Brain microvascular endothelial cell (primary cell): ENCODE data around the gene AFAP1L2.

Source experiments
- DNase-seq: peaks from one replicate; pipeline ENCODE4 v3.0.0-alpha.2; 2020
- H3K27ac ChIP-seq: fragments of 250-450 bp; sonication (Bioruptor Pico); 2 replicates; pipeline ENCODE4 v1.5.1; 2020; ENCODE audit warnings: mild to moderate bottlenecking, moderate library complexity
- H3K27me3 ChIP-seq: fragments of 250-450 bp; sonication (Bioruptor Pico); replicated peaks from 2 replicates; pipeline ENCODE4 v1.5.1; 2020; ENCODE audit warnings: mild to moderate bottlenecking
- H3K36me3 ChIP-seq: fragments of 250-450 bp; sonication (Bioruptor Pico); replicated peaks from 2 replicates; pipeline ENCODE4 v1.5.1; 2020; ENCODE audit warnings: mild to moderate bottlenecking
- H3K4me3 ChIP-seq: 2 replicates; pipeline ENCODE4 v1.5.1; 2011; ENCODE audit warnings: low read depth, mild to moderate bottlenecking, control low read depth, low read length, moderate library complexity
- in situ Hi-C: cut with HindIII; loops from 2 replicates; pipeline ENCODE4 v1.10.0; 2017; ENCODE audit warnings: low sequenced_read_pairs, low pct_ligation_motif_present
- TF ChIP-seq, protein P1 (sequence below): IDR thresholded peaks from 2 replicates; pipeline ENCODE4 v1.5.1; 2011; ENCODE audit warnings: low read depth, mild to moderate bottlenecking, moderate library complexity, low read length, control low read depth, inconsistent platforms; ENCODE audit errors: missing control alignments

The AFAP1L2 gene

DNA sequence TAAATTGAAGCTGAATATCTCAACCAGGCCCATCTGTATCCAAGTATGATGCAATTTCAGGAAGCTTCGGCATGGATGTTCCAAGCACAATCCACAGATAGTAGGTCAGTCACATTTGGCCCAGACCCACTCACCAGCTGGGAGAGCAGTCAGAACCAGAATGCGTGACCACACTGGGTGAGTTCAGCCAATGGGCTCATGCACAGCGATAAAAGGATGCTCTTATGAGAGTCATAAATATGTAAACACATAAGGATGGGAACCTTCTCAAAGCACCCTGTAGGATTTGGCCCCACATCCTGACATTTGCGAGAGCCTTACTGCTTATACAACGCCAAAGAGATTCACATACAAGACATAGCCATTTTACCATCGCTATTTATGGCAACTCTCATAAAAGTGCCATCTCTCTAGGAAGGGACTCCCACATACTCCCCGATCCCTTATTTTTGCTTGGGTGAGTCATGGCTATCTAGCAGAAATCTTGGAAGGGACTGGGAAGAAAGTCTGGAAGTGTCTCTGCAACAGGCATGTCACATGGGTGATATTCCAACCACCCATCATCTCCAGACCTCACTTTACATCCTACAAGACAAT, 3.0 kb downstream of the AFAP1L2 start:
- Histone ChIP-seq H3K27ac (no peak overlapping the region), H3K36me3 (no peaks in the 10 kb centered on the region), H3K4me3 (no peak overlapping the region), H3K27me3 (peaks cover 18% of the 10 kb centered on the region)
- DNase-seq, result peak; percentile 58
- in situ Hi-C loops, result no loop called here
- TF ChIP-seq, protein P1, sequence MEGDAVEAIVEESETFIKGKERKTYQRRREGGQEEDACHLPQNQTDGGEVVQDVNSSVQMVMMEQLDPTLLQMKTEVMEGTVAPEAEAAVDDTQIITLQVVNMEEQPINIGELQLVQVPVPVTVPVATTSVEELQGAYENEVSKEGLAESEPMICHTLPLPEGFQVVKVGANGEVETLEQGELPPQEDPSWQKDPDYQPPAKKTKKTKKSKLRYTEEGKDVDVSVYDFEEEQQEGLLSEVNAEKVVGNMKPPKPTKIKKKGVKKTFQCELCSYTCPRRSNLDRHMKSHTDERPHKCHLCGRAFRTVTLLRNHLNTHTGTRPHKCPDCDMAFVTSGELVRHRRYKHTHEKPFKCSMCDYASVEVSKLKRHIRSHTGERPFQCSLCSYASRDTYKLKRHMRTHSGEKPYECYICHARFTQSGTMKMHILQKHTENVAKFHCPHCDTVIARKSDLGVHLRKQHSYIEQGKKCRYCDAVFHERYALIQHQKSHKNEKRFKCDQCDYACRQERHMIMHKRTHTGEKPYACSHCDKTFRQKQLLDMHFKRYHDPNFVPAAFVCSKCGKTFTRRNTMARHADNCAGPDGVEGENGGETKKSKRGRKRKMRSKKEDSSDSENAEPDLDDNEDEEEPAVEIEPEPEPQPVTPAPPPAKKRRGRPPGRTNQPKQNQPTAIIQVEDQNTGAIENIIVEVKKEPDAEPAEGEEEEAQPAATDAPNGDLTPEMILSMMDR, result no peak

DNA sequence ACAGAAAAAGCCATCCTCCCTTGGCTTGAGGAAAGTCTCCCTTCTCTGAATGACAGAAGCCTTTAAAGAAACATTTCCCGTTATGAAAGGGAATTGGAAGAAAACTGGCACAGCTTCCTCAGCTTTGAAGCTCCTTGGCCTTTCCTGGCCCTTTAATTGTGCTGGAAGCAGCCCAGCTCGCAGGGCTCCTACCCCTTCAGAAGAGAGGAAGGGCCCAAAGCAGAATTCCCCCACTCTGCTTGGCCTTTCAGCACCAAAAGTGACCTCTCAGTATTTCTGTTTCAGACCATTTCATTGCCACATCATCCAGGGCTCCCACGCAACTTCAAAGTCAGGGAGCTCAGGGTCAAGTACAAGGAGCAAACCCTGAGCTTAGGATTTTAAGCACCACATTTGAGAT, 4.2 kb downstream of the AFAP1L2 start:
- Histone ChIP-seq H3K27me3 (peaks cover 17% of the 10 kb centered on the region), H3K27ac (no peak overlapping the region), H3K36me3 (no peaks in the 10 kb centered on the region), H3K4me3 (no peak overlapping the region)
- in situ Hi-C loops, result no loop called here
- TF ChIP-seq, protein P1, result no peak
- no peak for DNase-seq

DNA sequence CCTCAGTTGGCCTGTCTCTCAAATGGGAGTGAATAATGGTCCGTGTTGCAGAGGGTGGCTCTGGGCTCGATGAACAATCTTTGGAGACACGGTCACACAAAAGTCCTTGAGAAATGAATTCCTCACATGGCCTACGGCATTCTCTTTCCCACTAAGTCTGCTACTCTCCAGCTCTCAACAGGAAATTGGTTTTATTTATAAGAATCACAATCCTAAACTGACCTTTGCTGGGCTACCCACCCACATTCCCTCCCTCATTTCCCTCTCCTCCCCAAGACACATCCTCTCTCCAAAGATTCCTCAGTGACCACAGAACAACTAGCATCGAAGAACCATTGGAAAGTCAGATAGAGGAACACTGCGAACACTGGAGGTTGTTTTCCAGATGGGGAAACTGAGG, 4.7 kb downstream of the AFAP1L2 start:
- TF ChIP-seq, protein P1, result no peak
- peaks cover 12% of the 10 kb centered on the region for H3K27me3 ChIP-seq
- no peak for DNase-seq
- no peak overlapping the region for H3K27ac ChIP-seq
- in situ Hi-C loops, result no loop called here
- no peak overlapping the region for H3K4me3 ChIP-seq
- H3K36me3 ChIP-seq, result no peaks in the 10 kb centered on the region

DNA sequence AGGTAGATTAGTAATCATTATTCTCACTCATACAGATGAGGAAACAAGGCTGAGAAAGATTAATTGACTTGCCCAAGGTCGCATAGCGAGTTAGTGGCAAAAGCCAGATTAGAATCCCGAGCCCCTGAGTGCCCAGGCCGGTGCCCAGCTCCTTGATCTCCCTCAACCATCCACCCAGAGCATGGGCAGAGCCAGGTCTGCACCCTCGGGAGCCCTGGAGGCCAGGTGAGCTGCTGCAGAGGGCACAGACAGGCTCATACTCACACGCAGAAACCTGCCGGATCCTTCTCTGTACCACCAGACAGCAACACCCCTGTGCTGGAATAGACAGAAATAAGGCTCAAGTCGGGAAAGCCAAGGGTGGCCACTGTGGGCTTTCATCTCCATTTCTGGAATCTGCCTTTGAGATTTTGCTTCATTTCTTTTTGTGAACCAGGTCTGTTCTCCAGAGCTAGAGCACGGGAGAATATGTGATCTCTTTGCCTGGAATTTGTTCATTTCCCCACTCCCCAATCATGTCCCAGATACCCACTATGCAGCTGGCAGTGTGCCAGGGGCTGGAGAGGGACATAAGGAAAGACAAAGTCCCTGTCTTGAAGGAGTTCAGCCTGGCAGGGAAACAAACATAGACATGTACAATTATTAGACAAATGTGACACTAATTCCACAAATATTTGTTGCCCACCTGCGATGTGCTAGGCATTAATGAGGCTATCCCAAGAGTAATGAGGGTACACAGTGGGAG, 5.5 kb downstream of the AFAP1L2 start:
- TF ChIP-seq, protein P1, result no peak
- H3K27ac ChIP-seq, result no peak overlapping the region
- in situ Hi-C loops, result no loop called here
- H3K4me3 ChIP-seq, result no peak overlapping the region
- DNase-seq, result no peak
- peaks cover 4% of the 10 kb centered on the region for H3K27me3 ChIP-seq
- no peaks in the 10 kb centered on the region for H3K36me3 ChIP-seq

DNA sequence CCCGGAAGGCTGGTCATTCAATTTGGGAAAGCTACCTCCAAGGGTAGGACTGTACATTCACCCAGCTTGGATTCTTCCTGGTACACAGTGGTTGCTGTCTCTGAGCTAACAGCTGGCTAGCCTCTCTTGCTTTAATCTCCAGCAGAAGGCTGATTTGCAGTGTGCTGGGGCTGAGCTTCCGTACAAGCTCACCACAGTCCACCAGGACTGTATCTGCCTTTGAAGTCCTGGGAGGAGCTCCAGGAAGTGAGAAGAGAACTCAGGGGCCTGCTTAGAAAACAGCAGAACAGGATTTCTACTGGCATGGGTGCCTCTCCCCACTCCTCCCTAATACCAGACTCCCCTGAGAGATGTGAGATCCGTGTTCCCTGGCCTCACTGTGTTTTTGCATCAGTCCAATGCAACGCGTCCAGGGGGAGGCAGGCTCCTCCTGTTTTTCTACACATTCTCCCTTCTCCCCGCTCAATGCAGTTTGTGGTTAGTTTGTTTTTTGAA, 6.6 kb downstream of the AFAP1L2 start:
- no peak overlapping the region for H3K4me3 ChIP-seq
- DNase-seq, result peak; percentile 24
- H3K27me3 ChIP-seq, result peaks cover under 1% of the 10 kb centered on the region
- in situ Hi-C loops, result no loop called here
- TF ChIP-seq, protein P1, result peak; percentile 36
- H3K36me3 ChIP-seq, result no peaks in the 10 kb centered on the region
- H3K27ac ChIP-seq, result no peak overlapping the region
